Gastroesophageal sphincter (tissue), 4 donors: ENCODE data around the gene TACR2. TPM values are rescaled to one million over a fixed set of nuclear protein-coding genes. Genes with fewer than 3 reads are reported as not detected.
A peak's percentile ranks its signal among the peaks of the same experiment; 100 is the strongest.

Experiments
- ATAC-seq: fragments of 150-250 bp; one replicate; pipeline ENCODE4 v1.9.1; 2016; ENCODE audit warnings: mild to moderate bottlenecking, moderate library complexity
- H3K27ac ChIP-seq, 4 donors: fragments of 200-600 bp; sonication (generic) in 3 of 4; 1 replicate in 3 of 4; 2 replicates in 1 of 4; pipeline ENCODE4 v1.5.1; 2016 to 2019
- H3K27me3 ChIP-seq: fragments of 200-600 bp; sonication (generic); one replicate; pipeline ENCODE4 v1.5.1; 2019
- H3K36me3 ChIP-seq, 2 donors: fragments of 200-600 bp; sonication (generic); one replicate each; pipeline ENCODE4 v1.5.1; 2019; ENCODE audit warnings: control low read depth in 1 of 2
- H3K4me1 ChIP-seq, 3 donors: fragments of 200-600 bp; sonication (generic); 1 replicate in 2 of 3; 2 replicates in 1 of 3; pipeline ENCODE4 v1.5.1; 2016 to 2019; ENCODE audit warnings: control low read depth in 2 of 3
- H3K4me3 ChIP-seq, 2 donors: fragments of 200-600 bp; sonication (generic); one replicate each; pipeline ENCODE4 v1.5.1; 2019; ENCODE audit warnings: mild to moderate bottlenecking in 1 of 2, moderate library complexity in 1 of 2
- H3K9me3 ChIP-seq, 3 donors: fragments of 200-600 bp; sonication (generic); one replicate each; pipeline ENCODE4 v1.5.1; 2017 to 2019; ENCODE audit warnings: control low read depth in 2 of 3
- CTCF ChIP-seq, 4 experiments: fragments of 200-600 bp in 2 of 4; fragments of 450-650 bp in 2 of 4; sonication (generic) in 1 of 4; IDR thresholded peaks; one replicate each; pipeline ENCODE4 v1.5.1; 2017 to 2019; ENCODE audit warnings: antibody characterized with exemption in 4 of 4, mild to moderate bottlenecking in 2 of 4, moderate library complexity in 2 of 4
- EP300 ChIP-seq: sonication (generic); formaldehyde crosslinking; IDR thresholded peaks from one replicate; pipeline ENCODE4 v1.6.1; 2017; ENCODE audit warnings: antibody characterized with exemption, mild to moderate bottlenecking
- POLR2A ChIP-seq, 2 donors: fragments of 450-650 bp; IDR thresholded peaks; one replicate each; pipeline ENCODE4 v1.6.1; 2017; ENCODE audit warnings: antibody characterized with exemption in 2 of 2, mild to moderate bottlenecking in 2 of 2, moderate library complexity in 1 of 2
- POLR2AphosphoS5 ChIP-seq: sonication (generic); formaldehyde crosslinking; IDR thresholded peaks from one replicate; pipeline ENCODE4 v1.6.1; 2017; ENCODE audit warnings: antibody characterized with exemption
- WGBS, 2 donors: methylation state at CpG; one replicate each; pipeline ENCODE4 v1.1.5; 2018; ENCODE audit warnings: low coverage in 1 of 2; 5-methylcytosine and 5-hydroxymethylcytosine counted together
- total RNA-seq, 4 donors: library from RNA; depleted of rRNA; stranded (reverse); fragments of >200 nt; gene quantifications; one replicate each; pipeline ENCODE4 v1.1.0, GENCODE V29; 2016

The TACR2 gene
- total RNA-seq, 4 donors from 2014 or later, result 37.1 to 176 (median 122) TPM

GRCh38 chr10:69463886-69464285, 47.2 kb upstream of the TACR2 start:
- H3K9me3 ChIP-seq, result no peaks in the 10 kb centered on the region
- no peaks in the 10 kb centered on the region for H3K36me3 ChIP-seq
- H3K4me3 ChIP-seq, result no peak overlapping the region
- TF ChIP-seq POLR2A (IDR thresholded peaks at IDR 0.05) (no peak), EP300 (no peak), CTCF (IDR thresholded peaks at IDR 0.05) (no peak), POLR2AphosphoS5 (no peak)
- ATAC-seq, result no peak
- no peaks in the 10 kb centered on the region for H3K27me3 ChIP-seq
- peak overlapping the region; percentile 59 to 90 (median 88) for H3K27ac ChIP-seq
- WGBS, 2 donors, result 31 to 37% methylated on average over 5 to 6 of the region's 6 CpGs
- H3K4me1 ChIP-seq, result peaks cover 9 to 97% (median 45%) of the 10 kb centered on the region in 3 donors

- ATAC-seq, result no peak
- H3K9me3 ChIP-seq, result no peaks in the 10 kb centered on the region
- TF ChIP-seq CTCF (IDR thresholded peaks at IDR 0.05) (no peak), POLR2A (IDR thresholded peaks at IDR 0.05) (no peak), EP300 (no peak), POLR2AphosphoS5 (no peak)
- peaks cover 9 to 97% (median 48%) of the 10 kb centered on the region in 3 donors for H3K4me1 ChIP-seq
- 69% methylated on average over 2 of the region's 5 CpGs; no CpG with 5 or more reads in 1 of the 2 donors for WGBS, 2 donors
- no peak overlapping the region for H3K4me3 ChIP-seq
- peak overlapping the region; percentile 25 to 90 (median 84) for H3K27ac ChIP-seq
- H3K27me3 ChIP-seq, result no peaks in the 10 kb centered on the region
- peaks cover 0 to 9% of the 10 kb centered on the region in 2 donors for H3K36me3 ChIP-seq
Measured at GRCh38 chr10:69461243-69462025, 44.7 kb upstream of the TACR2 start.

GRCh38 chr10:69460576-69461242, 44.0 kb upstream of the TACR2 start:
- no peak for ATAC-seq
- Histone ChIP-seq H3K4me1 (peaks cover 9 to 93% (median 45%) of the 10 kb centered on the region in 3 donors), H3K9me3 (no peaks in the 10 kb centered on the region), H3K27me3 (no peaks in the 10 kb centered on the region), H3K27ac (peak overlapping the region; percentile 30 to 90 (median 84)), H3K36me3 (peaks cover 0 to 11% of the 10 kb centered on the region in 2 donors), H3K4me3 (no peak overlapping the region)
- 88% methylated on average over 8 of the region's 9 CpGs; no CpG with 5 or more reads in 1 of the 2 donors for WGBS, 2 donors
- TF ChIP-seq EP300 (no peak), CTCF (IDR thresholded peaks at IDR 0.05) (no peak), POLR2AphosphoS5 (no peak), POLR2A (IDR thresholded peaks at IDR 0.05) (no peak)

- H3K4me1 ChIP-seq, result peaks cover 8 to 90% (median 40%) of the 10 kb centered on the region in 3 donors
- ATAC-seq, result no peak
- no peaks in the 10 kb centered on the region for H3K9me3 ChIP-seq
- peak overlapping the region; percentile 30 to 90 (median 84) for H3K27ac ChIP-seq
- no peaks in the 10 kb centered on the region for H3K27me3 ChIP-seq
- no peak for TF ChIP-seq CTCF (IDR thresholded peaks at IDR 0.05)
- no peak for TF ChIP-seq EP300
- TF ChIP-seq POLR2A (IDR thresholded peaks at IDR 0.05), result no peak
- TF ChIP-seq POLR2AphosphoS5, result no peak
- WGBS, 2 donors, result 40% methylated on average over 1 of the region's 12 CpGs; no CpG with 5 or more reads in 1 of the 2 donors
- peaks cover 0 to 11% of the 10 kb centered on the region in 2 donors for H3K36me3 ChIP-seq
- no peak overlapping the region for H3K4me3 ChIP-seq
Measured at GRCh38 chr10:69459893-69460575, 43.3 kb upstream of the TACR2 start.
